T-helper 1 cell treated with Interleukin-12 subunit alpha and Interleukin-12 subunit beta and Interleukin-4 antibody, amounts not matched to agents 30 μg/mL and 1 μg/mL, for 36 hours (primary cell): Measurements from ENCODE around the gene FAXDC2.

Experiments used
- H3K27ac Mint-ChIP-seq: one replicate; pipeline ENCODE4 v1.8.0; 2021; ENCODE audit warnings: mild to moderate bottlenecking, mixed read lengths
- H3K27me3 Mint-ChIP-seq: one replicate; pipeline ENCODE4 v1.8.0; 2021; ENCODE audit warnings: low read depth, mixed read lengths
- H3K36me3 Mint-ChIP-seq: one replicate; pipeline ENCODE4 v1.8.0; 2021; ENCODE audit warnings: low read depth, mixed read lengths
- H3K4me1 Mint-ChIP-seq: one replicate; pipeline ENCODE4 v1.8.0; 2021; ENCODE audit warnings: low read depth, mixed read lengths
- H3K4me3 Mint-ChIP-seq: one replicate; pipeline ENCODE4 v1.8.0; 2021; ENCODE audit warnings: mild to moderate bottlenecking, moderate library complexity, mixed read lengths
- H3K9me3 Mint-ChIP-seq: one replicate; pipeline ENCODE4 v1.8.0; 2021; ENCODE audit warnings: mixed read lengths

FAXDC2 gene

GRCh38 chr5:154871734-154872133 is 21.3 kb upstream of the FAXDC2 start:
- Mint-ChIP-seq H3K36me3 (peaks cover 51% of the 10 kb centered on the region), H3K9me3 (peaks cover 4% of the 10 kb centered on the region), H3K27me3 (no peaks in the 10 kb centered on the region), H3K27ac (no peak overlapping the region), H3K4me1 (peaks cover 9% of the 10 kb centered on the region), H3K4me3 (no peak overlapping the region)

- H3K4me1 Mint-ChIP-seq, result peaks cover 15% of the 10 kb centered on the region
- no peak overlapping the region for H3K27ac Mint-ChIP-seq
- no peaks in the 10 kb centered on the region for H3K27me3 Mint-ChIP-seq
- H3K9me3 Mint-ChIP-seq, result no peaks in the 10 kb centered on the region
- H3K36me3 Mint-ChIP-seq, result peaks cover 45% of the 10 kb centered on the region
- no peak overlapping the region for H3K4me3 Mint-ChIP-seq
These were observed 18.3 kb upstream of the FAXDC2 start for GRCh38 chr5:154868702-154869101.

GRCh38 chr5:154866841-154867240 is 16.4 kb upstream of the FAXDC2 start:
- Mint-ChIP-seq H3K4me1 (peaks cover 26% of the 10 kb centered on the region), H3K4me3 (no peak overlapping the region), H3K9me3 (no peaks in the 10 kb centered on the region), H3K36me3 (peaks cover 46% of the 10 kb centered on the region), H3K27ac (no peak overlapping the region), H3K27me3 (no peaks in the 10 kb centered on the region)

GRCh38 chr5:154865466-154866184 is 15.2 kb upstream of the FAXDC2 start:
- peaks cover 31% of the 10 kb centered on the region for H3K4me1 Mint-ChIP-seq
- no peak overlapping the region for H3K4me3 Mint-ChIP-seq
- no peak overlapping the region for H3K27ac Mint-ChIP-seq
- no peaks in the 10 kb centered on the region for H3K9me3 Mint-ChIP-seq
- H3K36me3 Mint-ChIP-seq, result peaks cover 42% of the 10 kb centered on the region
- H3K27me3 Mint-ChIP-seq, result no peaks in the 10 kb centered on the region

GRCh38 chr5:154863291-154864080 is 13.1 kb upstream of the FAXDC2 start:
- Mint-ChIP-seq H3K36me3 (peaks cover 40% of the 10 kb centered on the region), H3K9me3 (no peaks in the 10 kb centered on the region), H3K27me3 (no peaks in the 10 kb centered on the region), H3K27ac (no peak overlapping the region), H3K4me1 (peaks cover 40% of the 10 kb centered on the region), H3K4me3 (no peak overlapping the region)

GRCh38 chr5:154862766-154863165 is 12.4 kb upstream of the FAXDC2 start:
- Mint-ChIP-seq H3K27ac (peak overlapping the region; percentile 55), H3K27me3 (no peaks in the 10 kb centered on the region), H3K4me1 (peaks cover 39% of the 10 kb centered on the region), H3K9me3 (no peaks in the 10 kb centered on the region), H3K36me3 (peaks cover 42% of the 10 kb centered on the region), H3K4me3 (peak overlapping the region; percentile 33)

GRCh38 chr5:154861946-154862345 is 11.5 kb upstream of the FAXDC2 start:
- Mint-ChIP-seq H3K27me3 (no peaks in the 10 kb centered on the region), H3K4me3 (peak overlapping the region; percentile 26), H3K27ac (no peak overlapping the region)

GRCh38 chr5:154860765-154861164 is 10.4 kb upstream of the FAXDC2 start:
- H3K27ac Mint-ChIP-seq, result peak overlapping the region; percentile 66
- H3K27me3 Mint-ChIP-seq, result no peaks in the 10 kb centered on the region
- peaks cover 32% of the 10 kb centered on the region for H3K36me3 Mint-ChIP-seq
- H3K4me3 Mint-ChIP-seq, result peak overlapping the region; percentile 94
- peaks cover 44% of the 10 kb centered on the region for H3K4me1 Mint-ChIP-seq
- H3K9me3 Mint-ChIP-seq, result no peaks in the 10 kb centered on the region

More at GRCh38 chr5:154861946-154862345, 11.5 kb upstream of the FAXDC2 start:
- Mint-ChIP-seq H3K36me3 (peaks cover 38% of the 10 kb centered on the region), H3K9me3 (no peaks in the 10 kb centered on the region), H3K4me1 (peaks cover 38% of the 10 kb centered on the region)

- H3K4me1 Mint-ChIP-seq, result peaks cover 39% of the 10 kb centered on the region
- H3K36me3 Mint-ChIP-seq, result peaks cover 28% of the 10 kb centered on the region
- H3K27ac Mint-ChIP-seq, result peak overlapping the region; percentile 99
- H3K4me3 Mint-ChIP-seq, result peak overlapping the region; percentile 94
- no peaks in the 10 kb centered on the region for H3K27me3 Mint-ChIP-seq
- H3K9me3 Mint-ChIP-seq, result no peaks in the 10 kb centered on the region
These were observed 9.7 kb upstream of the FAXDC2 start for GRCh38 chr5:154860123-154860522.

GRCh38 chr5:154858972-154859871 is 8.8 kb upstream of the FAXDC2 start:
- no peaks in the 10 kb centered on the region for H3K9me3 Mint-ChIP-seq
- peak overlapping the region; percentile 99 for H3K27ac Mint-ChIP-seq
- H3K36me3 Mint-ChIP-seq, result peaks cover 22% of the 10 kb centered on the region
- H3K27me3 Mint-ChIP-seq, result no peaks in the 10 kb centered on the region
- peaks cover 37% of the 10 kb centered on the region for H3K4me1 Mint-ChIP-seq
- H3K4me3 Mint-ChIP-seq, result peak overlapping the region; percentile 94

GRCh38 chr5:154858297-154858971 is 8.0 kb upstream of the FAXDC2 start, which contains the start of gene CNOT8:
TSS of gene CNOT8 (plus strand) at chr5:154858627. CDS start at chr5:154863279, 4,652 bp downstream.
- Mint-ChIP-seq H3K4me3 (peak within 1 kb of the TSS; percentile 94), H3K27me3 (no peaks in the 10 kb centered on the region), H3K9me3 (no peaks in the 10 kb centered on the region), H3K36me3 (peaks cover 19% of the 10 kb centered on the region), H3K4me1 (peaks cover 37% of the 10 kb centered on the region), H3K27ac (peak within 1 kb of the TSS; percentile 99)

- Mint-ChIP-seq H3K27ac (peak overlapping the region; percentile 99), H3K4me1 (peaks cover 34% of the 10 kb centered on the region), H3K9me3 (no peaks in the 10 kb centered on the region)
These were observed 7.3 kb upstream of the FAXDC2 start for GRCh38 chr5:154857530-154858296.

GRCh38 chr5:154851351-154851750 is 948 bp upstream of the FAXDC2 start:
- Mint-ChIP-seq H3K4me3 (no peak overlapping the region), H3K9me3 (no peaks in the 10 kb centered on the region)

More at GRCh38 chr5:154857530-154858296, 7.3 kb upstream of the FAXDC2 start:
- H3K4me3 Mint-ChIP-seq, result peak overlapping the region; percentile 94
- no peaks in the 10 kb centered on the region for H3K27me3 Mint-ChIP-seq
- peaks cover 13% of the 10 kb centered on the region for H3K36me3 Mint-ChIP-seq

More at GRCh38 chr5:154851351-154851750, 948 bp upstream of the FAXDC2 start:
- peaks cover 2% of the 10 kb centered on the region for H3K4me1 Mint-ChIP-seq
- H3K27me3 Mint-ChIP-seq, result no peaks in the 10 kb centered on the region
- H3K27ac Mint-ChIP-seq, result no peak overlapping the region
- H3K36me3 Mint-ChIP-seq, result no peaks in the 10 kb centered on the region
